ENCODE results near the gene ELOVL5.

Gene ELOVL5

GRCh38 chr6:53343092-53343491 is 5.7 kb downstream of the ELOVL5 start:
- Histone ChIP-seq H3K79me2 (ENCODE audit: control insufficient read depth, insufficient read depth, low read length, unreplicated experiment) (peaks cover 95% of the 10 kb centered on the region), H3K4me3 (ENCODE audit: low read depth, low read length) (no peak overlapping the region), H3K27ac (ENCODE audit: low read depth, low read length) (no peak overlapping the region), H3K36me3 (ENCODE audit: insufficient read depth, low read length) (peaks cover 4% of the 10 kb centered on the region; the same call in 1 of the 2 replicates), H3K27me3 (ENCODE audit: insufficient read depth, low read length) (no peaks in the 10 kb centered on the region), H2AFZ (ENCODE audit: low read length, unreplicated experiment) (no peak overlapping the region), H3K4me1 (ENCODE audit: control insufficient read depth, insufficient read depth, low read length, unreplicated experiment) (peaks cover 8% of the 10 kb centered on the region)

GRCh38 chr6:53342217-53342616 is 6.5 kb downstream of the ELOVL5 start:
- no peaks in the 10 kb centered on the region for H3K27me3 ChIP-seq (ENCODE audit: insufficient read depth, low read length)
- peaks cover 8% of the 10 kb centered on the region for H3K4me1 ChIP-seq (ENCODE audit: control insufficient read depth, insufficient read depth, low read length, unreplicated experiment)
- no peak overlapping the region for H3K4me3 ChIP-seq (ENCODE audit: low read depth, low read length)
- H3K27ac ChIP-seq (ENCODE audit: low read depth, low read length), result no peak overlapping the region
- peaks cover 4% of the 10 kb centered on the region; the same call in 1 of the 2 replicates for H3K36me3 ChIP-seq (ENCODE audit: insufficient read depth, low read length)
- H2AFZ ChIP-seq (ENCODE audit: low read length, unreplicated experiment), result no peak overlapping the region
- peaks cover 95% of the 10 kb centered on the region for H3K79me2 ChIP-seq (ENCODE audit: control insufficient read depth, insufficient read depth, low read length, unreplicated experiment)

GRCh38 chr6:53340536-53340935 is 8.2 kb downstream of the ELOVL5 start:
- Histone ChIP-seq H3K27ac (ENCODE audit: low read depth, low read length) (no peak overlapping the region), H3K4me3 (ENCODE audit: low read depth, low read length) (no peak overlapping the region), H3K36me3 (ENCODE audit: insufficient read depth, low read length) (peaks cover 1% of the 10 kb centered on the region; the same call in 1 of the 2 replicates), H2AFZ (ENCODE audit: low read length, unreplicated experiment) (no peak overlapping the region), H3K4me1 (ENCODE audit: control insufficient read depth, insufficient read depth, low read length, unreplicated experiment) (no peaks in the 10 kb centered on the region), H3K79me2 (ENCODE audit: control insufficient read depth, insufficient read depth, low read length, unreplicated experiment) (peaks cover 95% of the 10 kb centered on the region), H3K27me3 (ENCODE audit: insufficient read depth, low read length) (no peaks in the 10 kb centered on the region)

GRCh38 chr6:53339424-53339823 is 9.3 kb downstream of the ELOVL5 start:
- H3K36me3 ChIP-seq (ENCODE audit: insufficient read depth, low read length), result no peaks in the 10 kb centered on the region
- no peak overlapping the region for H3K27ac ChIP-seq (ENCODE audit: low read depth, low read length)
- no peaks in the 10 kb centered on the region for H3K27me3 ChIP-seq (ENCODE audit: insufficient read depth, low read length)
- H3K4me1 ChIP-seq (ENCODE audit: control insufficient read depth, insufficient read depth, low read length, unreplicated experiment), result no peaks in the 10 kb centered on the region
- H3K4me3 ChIP-seq (ENCODE audit: low read depth, low read length), result no peak overlapping the region
- H3K79me2 ChIP-seq (ENCODE audit: control insufficient read depth, insufficient read depth, low read length, unreplicated experiment), result peaks cover 95% of the 10 kb centered on the region
- no peak overlapping the region for H2AFZ ChIP-seq (ENCODE audit: low read length, unreplicated experiment)

- H3K36me3 ChIP-seq (ENCODE audit: insufficient read depth, low read length), result no peaks in the 10 kb centered on the region
These were observed 10.4 kb downstream of the ELOVL5 start for GRCh38 chr6:53338304-53338703.

GRCh38 chr6:53336070-53336469 is 12.7 kb downstream of the ELOVL5 start:
- Histone ChIP-seq H3K27ac (ENCODE audit: low read depth, low read length) (no peak overlapping the region), H3K4me1 (ENCODE audit: control insufficient read depth, insufficient read depth, low read length, unreplicated experiment) (no peaks in the 10 kb centered on the region), H2AFZ (ENCODE audit: low read length, unreplicated experiment) (no peak overlapping the region), H3K4me3 (ENCODE audit: low read depth, low read length) (no peak overlapping the region), H3K79me2 (ENCODE audit: control insufficient read depth, insufficient read depth, low read length, unreplicated experiment) (peaks cover 89% of the 10 kb centered on the region), H3K36me3 (ENCODE audit: insufficient read depth, low read length) (no peaks in the 10 kb centered on the region), H3K27me3 (ENCODE audit: insufficient read depth, low read length) (no peaks in the 10 kb centered on the region)

More at GRCh38 chr6:53338304-53338703, 10.4 kb downstream of the ELOVL5 start:
- H2AFZ ChIP-seq (ENCODE audit: low read length, unreplicated experiment), result no peak overlapping the region
- no peaks in the 10 kb centered on the region for H3K27me3 ChIP-seq (ENCODE audit: insufficient read depth, low read length)
- no peak overlapping the region for H3K27ac ChIP-seq (ENCODE audit: low read depth, low read length)
- H3K4me1 ChIP-seq (ENCODE audit: control insufficient read depth, insufficient read depth, low read length, unreplicated experiment), result no peaks in the 10 kb centered on the region
- no peak overlapping the region for H3K4me3 ChIP-seq (ENCODE audit: low read depth, low read length)
- peaks cover 91% of the 10 kb centered on the region for H3K79me2 ChIP-seq (ENCODE audit: control insufficient read depth, insufficient read depth, low read length, unreplicated experiment)

- Histone ChIP-seq H3K27ac (ENCODE audit: low read depth, low read length) (no peak overlapping the region), H3K79me2 (ENCODE audit: control insufficient read depth, insufficient read depth, low read length, unreplicated experiment) (peaks cover 89% of the 10 kb centered on the region), H2AFZ (ENCODE audit: low read length, unreplicated experiment) (no peak overlapping the region), H3K4me3 (ENCODE audit: low read depth, low read length) (no peak overlapping the region), H3K36me3 (ENCODE audit: insufficient read depth, low read length) (no peaks in the 10 kb centered on the region), H3K4me1 (ENCODE audit: control insufficient read depth, insufficient read depth, low read length, unreplicated experiment) (no peaks in the 10 kb centered on the region), H3K27me3 (ENCODE audit: insufficient read depth, low read length) (no peaks in the 10 kb centered on the region)
These were observed 13.3 kb downstream of the ELOVL5 start for GRCh38 chr6:53335224-53335994.

- Histone ChIP-seq H3K27me3 (ENCODE audit: insufficient read depth, low read length) (no peaks in the 10 kb centered on the region), H3K27ac (ENCODE audit: low read depth, low read length) (no peak overlapping the region), H3K4me1 (ENCODE audit: control insufficient read depth, insufficient read depth, low read length, unreplicated experiment) (peaks cover 2% of the 10 kb centered on the region), H2AFZ (ENCODE audit: low read length, unreplicated experiment) (no peak overlapping the region), H3K36me3 (ENCODE audit: insufficient read depth, low read length) (no peaks in the 10 kb centered on the region), H3K4me3 (ENCODE audit: low read depth, low read length) (no peak overlapping the region), H3K79me2 (ENCODE audit: control insufficient read depth, insufficient read depth, low read length, unreplicated experiment) (peaks cover 87% of the 10 kb centered on the region)
These were observed 15.0 kb downstream of the ELOVL5 start for GRCh38 chr6:53333439-53334408.

GRCh38 chr6:53331678-53332077 is 17.1 kb downstream of the ELOVL5 start:
- Histone ChIP-seq H3K4me1 (ENCODE audit: control insufficient read depth, insufficient read depth, low read length, unreplicated experiment) (peaks cover 22% of the 10 kb centered on the region), H3K27ac (ENCODE audit: low read depth, low read length) (no peak overlapping the region), H3K27me3 (ENCODE audit: insufficient read depth, low read length) (no peaks in the 10 kb centered on the region), H2AFZ (ENCODE audit: low read length, unreplicated experiment) (no peak overlapping the region), H3K79me2 (ENCODE audit: control insufficient read depth, insufficient read depth, low read length, unreplicated experiment) (peaks cover 85% of the 10 kb centered on the region), H3K4me3 (ENCODE audit: low read depth, low read length) (no peak overlapping the region), H3K36me3 (ENCODE audit: insufficient read depth, low read length) (no peaks in the 10 kb centered on the region)

GRCh38 chr6:53330137-53330536 is 18.6 kb downstream of the ELOVL5 start:
- Histone ChIP-seq H3K27me3 (ENCODE audit: insufficient read depth, low read length) (no peaks in the 10 kb centered on the region), H3K4me3 (ENCODE audit: low read depth, low read length) (no peak overlapping the region), H3K79me2 (ENCODE audit: control insufficient read depth, insufficient read depth, low read length, unreplicated experiment) (peaks cover 84% of the 10 kb centered on the region), H2AFZ (ENCODE audit: low read length, unreplicated experiment) (no peak overlapping the region), H3K27ac (ENCODE audit: low read depth, low read length) (no peak overlapping the region), H3K4me1 (ENCODE audit: control insufficient read depth, insufficient read depth, low read length, unreplicated experiment) (peaks cover 31% of the 10 kb centered on the region), H3K36me3 (ENCODE audit: insufficient read depth, low read length) (no peaks in the 10 kb centered on the region)
